Left ventricle myocardium inferior (tissue), 1 donor: Measurements from ENCODE around the gene MEGF11. TPM values are rescaled to one million over a fixed set of nuclear protein-coding genes. Genes with fewer than 3 reads are reported as not detected.

Experiments used
- DNase-seq: peaks from one replicate; pipeline ENCODE4 v3.0.0-alpha.2; 2020
- H3K27ac ChIP-seq: fragments of 200-600 bp; replicated peaks from 2 replicates; pipeline ENCODE4 v1.8.0; 2021
- H3K27me3 ChIP-seq: fragments of 200-600 bp; 2 replicates; pipeline ENCODE4 v1.8.0; 2021; ENCODE audit warnings: low read depth
- H3K36me3 ChIP-seq: fragments of 200-600 bp; 2 replicates; pipeline ENCODE4 v1.8.0; 2021
- H3K4me1 ChIP-seq: fragments of 200-600 bp; 2 replicates; pipeline ENCODE4 v1.8.0; 2021
- H3K4me3 ChIP-seq: fragments of 200-600 bp; 2 replicates; pipeline ENCODE4 v1.8.0; 2021; ENCODE audit warnings: mild to moderate bottlenecking, moderate library complexity
- H3K9me3 ChIP-seq: fragments of 200-600 bp; replicated peaks from 2 replicates; pipeline ENCODE4 v1.8.0; 2021
- intact Hi-C: fragments of 100-400 bp; cut with micrococcal nuclease; formaldehyde crosslinking; loops from one replicate; pipeline ENCODE4 v1.11.0; 2022
- total RNA-seq: library from RNA; stranded (reverse); fragmentation: NEBNext Ultra II Directional; extraction: Animal tissue kit (Norgen Biotek cat#: 25700); gene quantifications from one replicate; pipeline ENCODE4 v1.2.1, GENCODE V29; 2021
- TF ChIP-seq, protein P1 (sequence below): fragments of 200-600 bp; IDR thresholded peaks from 2 replicates; pipeline ENCODE4 v1.8.0; 2021; ENCODE audit warnings: antibody characterized with exemption, mild to moderate bottlenecking, borderline replicate concordance
- donor health status: DM: no; HTN: yes; CAD: no; lungs with severe emphysema.

MEGF11 gene
- total RNA-seq, 1 donor from 2014 or later = not detected

DNA sequence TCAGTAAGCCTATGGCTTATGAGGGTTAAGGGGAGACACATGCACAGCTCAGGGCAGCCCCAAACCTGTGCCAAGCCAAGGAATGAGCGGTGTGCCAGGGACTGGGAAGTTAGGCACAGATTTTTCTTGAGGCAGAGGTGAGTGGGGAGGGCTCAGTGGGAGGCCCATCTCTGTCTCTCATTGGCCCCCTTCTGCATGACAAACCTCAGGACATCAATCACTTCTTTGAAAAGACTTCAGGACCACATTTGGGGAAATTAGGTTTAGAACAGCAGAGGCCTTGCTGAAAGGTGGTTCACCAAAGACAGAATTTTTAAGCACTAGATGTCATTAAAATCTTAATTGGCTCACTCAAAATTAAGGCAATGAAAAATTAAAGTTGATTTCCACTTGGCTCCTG, 327.1 kb downstream of the MEGF11 start:
- no peaks in the 10 kb centered on the region for H3K9me3 ChIP-seq
- no peaks in the 10 kb centered on the region for H3K36me3 ChIP-seq
- peaks cover 6% of the 10 kb centered on the region for H3K4me1 ChIP-seq
- H3K27me3 ChIP-seq = no peaks in the 10 kb centered on the region
- H3K4me3 ChIP-seq = no peak overlapping the region
- DNase-seq = no peak
- TF ChIP-seq, protein P1, sequence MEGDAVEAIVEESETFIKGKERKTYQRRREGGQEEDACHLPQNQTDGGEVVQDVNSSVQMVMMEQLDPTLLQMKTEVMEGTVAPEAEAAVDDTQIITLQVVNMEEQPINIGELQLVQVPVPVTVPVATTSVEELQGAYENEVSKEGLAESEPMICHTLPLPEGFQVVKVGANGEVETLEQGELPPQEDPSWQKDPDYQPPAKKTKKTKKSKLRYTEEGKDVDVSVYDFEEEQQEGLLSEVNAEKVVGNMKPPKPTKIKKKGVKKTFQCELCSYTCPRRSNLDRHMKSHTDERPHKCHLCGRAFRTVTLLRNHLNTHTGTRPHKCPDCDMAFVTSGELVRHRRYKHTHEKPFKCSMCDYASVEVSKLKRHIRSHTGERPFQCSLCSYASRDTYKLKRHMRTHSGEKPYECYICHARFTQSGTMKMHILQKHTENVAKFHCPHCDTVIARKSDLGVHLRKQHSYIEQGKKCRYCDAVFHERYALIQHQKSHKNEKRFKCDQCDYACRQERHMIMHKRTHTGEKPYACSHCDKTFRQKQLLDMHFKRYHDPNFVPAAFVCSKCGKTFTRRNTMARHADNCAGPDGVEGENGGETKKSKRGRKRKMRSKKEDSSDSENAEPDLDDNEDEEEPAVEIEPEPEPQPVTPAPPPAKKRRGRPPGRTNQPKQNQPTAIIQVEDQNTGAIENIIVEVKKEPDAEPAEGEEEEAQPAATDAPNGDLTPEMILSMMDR = no peak
- no peak overlapping the region for H3K27ac ChIP-seq
- intact Hi-C loops = no loop called here

GRCh38 chr15:65925338-65925737, 328.2 kb downstream of the MEGF11 start:
- no peak for DNase-seq

GRCh38 chr15:65924004-65924403, 329.5 kb downstream of the MEGF11 start:
- TF ChIP-seq, protein P1 = no peak
- Histone ChIP-seq H3K36me3 (no peaks in the 10 kb centered on the region), H3K27me3 (no peaks in the 10 kb centered on the region), H3K4me3 (no peak overlapping the region), H3K27ac (no peak overlapping the region), H3K9me3 (no peaks in the 10 kb centered on the region), H3K4me1 (peaks cover 16% of the 10 kb centered on the region)
- DNase-seq = no peak
- intact Hi-C loops = no loop called here

More at GRCh38 chr15:65925338-65925737, 328.2 kb downstream of the MEGF11 start:
- Histone ChIP-seq H3K9me3 (no peaks in the 10 kb centered on the region), H3K4me3 (no peak overlapping the region), H3K4me1 (peaks cover 12% of the 10 kb centered on the region), H3K36me3 (no peaks in the 10 kb centered on the region), H3K27me3 (no peaks in the 10 kb centered on the region), H3K27ac (no peak overlapping the region)
- TF ChIP-seq, protein P1 = no peak
- intact Hi-C loops = no loop called here

DNA sequence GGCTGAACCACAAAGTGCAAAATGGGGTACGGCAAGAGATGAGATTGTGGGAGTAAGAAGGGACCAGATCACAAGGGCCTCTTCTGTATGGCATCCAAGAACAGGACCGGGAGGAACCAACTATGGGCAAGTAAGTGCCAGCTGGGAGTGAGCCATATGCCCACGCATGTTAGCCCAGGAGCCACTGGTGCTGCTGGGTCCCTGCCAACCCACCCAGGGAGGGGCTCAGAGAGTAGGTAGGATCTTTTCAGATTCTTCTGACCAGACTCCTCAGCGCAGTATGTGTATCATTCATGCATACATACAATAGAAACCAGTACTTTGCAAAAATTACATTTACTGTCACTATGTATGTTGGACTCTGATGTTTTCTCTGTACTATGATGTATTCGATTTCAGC, 330.3 kb downstream of the MEGF11 start:
- intact Hi-C loops = no loop called here
- peaks cover 5% of the 10 kb centered on the region for H3K36me3 ChIP-seq
- H3K27ac ChIP-seq = no peak overlapping the region
- no peak for DNase-seq
- TF ChIP-seq, protein P1 = no peak
- no peak overlapping the region for H3K4me3 ChIP-seq
- peaks cover 16% of the 10 kb centered on the region for H3K4me1 ChIP-seq
- no peaks in the 10 kb centered on the region for H3K27me3 ChIP-seq
- H3K9me3 ChIP-seq = no peaks in the 10 kb centered on the region

GRCh38 chr15:65922621-65923020, 330.9 kb downstream of the MEGF11 start:
- H3K27me3 ChIP-seq = no peaks in the 10 kb centered on the region
- no peak overlapping the region for H3K27ac ChIP-seq
- DNase-seq = no peak
- H3K9me3 ChIP-seq = no peaks in the 10 kb centered on the region
- H3K4me3 ChIP-seq = no peak overlapping the region
- peaks cover 5% of the 10 kb centered on the region for H3K36me3 ChIP-seq
- TF ChIP-seq, protein P1 = no peak
- intact Hi-C loops = no loop called here
- H3K4me1 ChIP-seq = peaks cover 16% of the 10 kb centered on the region

DNA sequence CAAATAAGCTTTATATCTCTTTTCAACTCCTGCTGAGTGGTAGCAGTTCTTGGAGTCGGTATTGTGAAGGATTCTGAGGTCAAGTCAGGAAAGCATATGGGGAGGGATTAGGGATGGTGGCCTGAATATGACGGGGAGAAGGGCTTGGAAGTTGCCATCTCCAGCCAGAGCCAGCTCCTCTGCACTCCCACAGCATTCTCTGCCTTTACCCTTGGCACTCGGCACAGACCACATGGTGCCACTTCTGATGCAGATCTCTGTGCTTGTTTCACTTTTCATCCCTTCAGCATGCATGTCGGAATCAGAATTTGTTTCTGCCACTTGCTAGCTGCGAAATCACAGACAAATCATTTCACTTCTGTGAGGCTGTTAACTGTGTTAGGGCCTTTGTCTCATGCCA, 331.8 kb downstream of the MEGF11 start:
- intact Hi-C loops = no loop called here

More for the DNA sequence above, 331.8 kb downstream of the MEGF11 start:
- TF ChIP-seq, protein P1 = no peak
- Histone ChIP-seq H3K9me3 (no peaks in the 10 kb centered on the region), H3K36me3 (peaks cover 5% of the 10 kb centered on the region), H3K27me3 (no peaks in the 10 kb centered on the region), H3K4me1 (peaks cover 18% of the 10 kb centered on the region), H3K27ac (no peak overlapping the region), H3K4me3 (no peak overlapping the region)
- no peak for DNase-seq
